Smooth muscle cell of bladder (primary cell): ENCODE results near the gene RELN. TPM values are rescaled to one million over a fixed set of nuclear protein-coding genes. Genes with fewer than 3 reads are reported as not detected.

Experiments
- total RNA-seq: library from RNA; depleted of rRNA; stranded (reverse); fragments of >200 nt; gene quantifications from 2 replicates; pipeline ENCODE4 v1.2.3, GENCODE V29; 2014

The RELN gene
- 0.43 and 0.74 TPM in 2 replicates for total RNA-seq

DNA sequence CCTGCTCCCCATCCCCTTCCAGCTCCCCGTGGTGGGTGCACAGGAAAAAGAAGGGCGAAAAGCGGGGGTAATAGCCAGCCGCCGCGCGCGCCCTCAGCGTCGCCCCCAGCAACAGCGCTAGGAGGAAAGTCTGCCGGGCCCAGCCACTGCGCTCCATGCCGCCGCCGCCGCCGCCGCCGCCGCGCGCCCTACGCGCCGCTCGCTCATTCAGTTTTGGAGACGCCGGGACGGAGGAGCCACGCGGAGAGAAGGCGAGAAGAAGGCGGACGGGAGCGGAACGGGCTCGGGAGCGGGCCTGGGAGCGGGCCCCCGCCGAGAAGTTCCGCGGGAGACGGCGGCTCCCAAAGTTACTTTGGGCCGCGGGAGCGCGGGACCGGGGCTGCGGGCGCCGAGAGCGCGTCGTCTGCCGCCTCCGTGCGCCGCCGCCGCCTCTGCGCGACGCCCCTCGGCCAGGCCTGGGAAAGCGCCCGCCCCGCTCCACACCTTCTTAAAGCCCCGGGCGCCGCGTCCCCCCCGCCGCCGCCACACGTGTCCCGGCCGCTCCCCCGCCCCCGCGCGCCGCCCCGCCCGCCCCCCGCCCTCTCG, at the start of gene RELN:
Gene RELN, minus strand, starts transcription at position 459 of the 585 bp plus-strand sequence. Its CDS starts 302 bp downstream, at position 157.

DNA sequence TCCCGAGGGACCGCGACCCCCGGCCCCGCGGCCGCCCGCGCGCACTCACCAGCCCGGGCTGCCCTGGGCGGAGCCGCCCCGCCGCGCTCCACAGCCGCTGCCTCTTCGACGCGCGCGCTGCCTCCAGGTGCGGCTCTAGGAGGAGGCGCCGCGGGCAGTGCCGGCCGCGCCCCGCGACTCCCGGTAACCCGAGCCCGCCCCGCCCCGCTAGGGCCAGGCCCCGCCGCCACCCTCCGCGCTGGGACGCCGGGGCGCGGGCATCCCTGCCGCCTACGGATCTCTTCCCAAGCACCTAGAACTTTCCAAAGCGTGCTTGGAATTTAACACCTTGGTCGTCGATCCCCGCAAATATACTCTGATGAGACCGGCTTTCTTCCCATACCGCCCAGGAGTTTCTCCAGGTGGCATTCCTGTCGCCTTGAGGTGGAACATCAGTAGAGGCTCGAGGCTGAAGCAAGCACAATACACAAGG, 543.4 kb downstream of the RELN start, which contains the start of gene SLC26A5:
Gene SLC26A5, minus strand, starts transcription at position 159 of the 472 bp plus-strand sequence. CDS start 24,693 bp downstream, outside the sequence.

Other genes with a start within 250 kb of the RELN start
- gene ORC5, start 218.4 kb upstream of the RELN start, total RNA-seq: 14.2 and 16.5 TPM in 2 replicates